Cerebellar cortex (tissue), 1 donor: ENCODE results near the gene PLK3.
"Not testable (repeated sequence)": the region's sequence is repeated elsewhere in the genome, so short reads cannot be mapped to it uniquely, and the experiment has no call there.

Experiments used
- DNase-seq: peaks from one replicate; pipeline ENCODE4 v3.0.0-alpha.2; 2015; ENCODE audit warnings: low spot score

PLK3 gene

GRCh38 chr1:44799770-44800584 is at the start of gene PLK3:
TSS of gene PLK3 (plus strand) at chr1:44800377. CDS start at chr1:44800464, 87 bp downstream.
- DNase-seq = peak; percentile 98

DNA sequence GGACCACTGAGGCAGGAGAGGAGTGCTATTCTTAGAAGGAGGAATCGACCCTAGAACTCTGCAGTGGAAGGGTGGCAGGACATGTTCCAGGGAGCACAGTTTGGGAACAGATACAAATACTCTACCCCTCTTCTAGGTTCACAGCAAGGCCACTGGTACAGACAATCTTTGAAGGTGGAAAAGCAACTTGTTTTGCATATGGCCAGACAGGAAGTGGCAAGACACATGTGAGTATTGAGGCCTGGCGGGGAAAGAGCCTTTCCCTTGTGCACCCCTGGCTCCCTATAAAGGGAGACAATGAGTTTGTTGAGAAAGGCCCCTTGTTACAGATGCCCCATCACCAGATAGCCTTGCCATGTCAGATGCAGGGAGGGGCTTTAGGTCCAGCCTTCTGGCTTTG is 42.8 kb upstream of the PLK3 start:
- no peak for DNase-seq

GRCh38 chr1:44759077-44759476 is 41.1 kb upstream of the PLK3 start:
- DNase-seq = no peak

DNA sequence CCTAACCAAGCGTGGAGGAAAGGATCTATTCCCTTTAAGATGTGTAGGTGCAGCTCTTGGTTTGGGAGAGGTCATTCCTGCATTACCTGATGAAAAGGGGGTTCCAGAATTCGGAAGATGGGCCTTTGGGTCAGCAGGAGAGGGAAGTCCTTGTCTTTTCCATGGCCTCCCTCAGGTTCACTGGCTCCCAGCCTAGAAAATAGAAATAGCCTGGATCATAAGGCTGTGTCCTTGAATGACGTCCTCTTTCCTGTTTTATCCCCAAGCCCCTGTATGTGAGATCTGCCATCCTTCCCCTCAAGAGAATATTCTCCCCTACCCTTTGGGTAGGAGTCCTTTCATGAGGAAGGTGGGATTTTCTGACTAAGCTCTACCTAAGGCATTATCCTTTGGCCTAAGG is 39.3 kb upstream of the PLK3 start:
- no peak for DNase-seq

DNA sequence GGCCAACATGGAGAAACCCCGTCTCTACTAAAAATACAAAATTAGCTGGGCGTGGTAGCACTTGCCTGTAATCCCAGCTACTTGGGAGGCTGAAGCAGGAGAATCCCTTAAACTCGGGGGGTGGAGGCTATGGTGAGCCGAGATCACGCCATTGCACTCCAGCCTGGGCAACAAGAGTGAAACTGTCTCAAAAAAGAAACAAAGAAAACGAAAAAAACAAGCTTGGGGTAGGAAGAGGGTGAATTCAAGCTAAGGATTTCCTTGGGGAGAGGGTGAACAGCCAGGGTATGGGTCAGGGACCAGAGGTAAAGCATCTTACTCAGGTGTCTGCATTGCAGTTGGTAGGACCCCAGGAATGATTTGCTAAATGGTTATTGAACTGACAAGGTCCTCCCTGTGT is 33.8 kb upstream of the PLK3 start:
- not testable (repeated sequence) for DNase-seq

- DNase-seq = peak; percentile 96
Measured at GRCh38 chr1:44775078-44775929, 24.9 kb upstream of the PLK3 start, which contains the start of gene RPS8. TSS of gene RPS8 (plus strand) at chr1:44775540. CDS start at chr1:44775597, 57 bp downstream.

DNA sequence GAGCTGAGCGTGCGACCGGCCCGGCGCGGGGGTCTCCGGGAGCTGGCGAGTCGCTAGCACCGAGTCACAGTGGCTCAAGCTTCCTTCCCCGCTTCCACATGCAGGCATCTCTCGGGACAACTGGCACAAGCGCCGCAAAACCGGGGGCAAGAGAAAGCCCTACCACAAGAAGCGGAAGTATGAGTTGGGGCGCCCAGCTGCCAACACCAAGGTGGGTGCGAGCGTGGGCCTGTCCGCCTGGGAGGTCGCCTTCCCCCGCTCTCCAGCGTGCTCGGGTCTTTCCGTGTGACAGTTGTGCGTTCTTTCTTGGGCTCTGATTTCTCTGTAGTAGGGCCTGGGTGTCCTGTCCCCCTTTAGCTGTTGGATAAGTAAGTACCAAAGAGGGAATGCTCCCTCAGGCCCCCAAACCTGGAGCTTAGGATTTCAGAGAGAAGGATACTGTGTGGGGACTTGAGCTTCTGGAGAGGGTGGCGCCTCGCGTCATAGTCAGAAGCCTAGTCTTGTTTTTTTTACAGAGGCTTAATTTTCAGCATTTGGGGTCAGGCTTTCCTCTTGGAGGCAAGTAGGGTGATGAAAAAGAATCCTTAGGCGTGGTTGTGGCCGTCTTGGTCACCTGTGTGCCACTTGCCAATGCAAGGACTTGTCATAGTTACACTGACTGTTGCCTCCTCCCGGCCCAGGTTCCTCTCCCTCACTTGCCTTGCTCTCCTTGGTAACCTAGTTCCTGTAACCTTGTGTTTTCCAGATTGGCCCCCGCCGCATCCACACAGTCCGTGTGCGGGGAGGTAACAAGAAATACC is 24.0 kb upstream of the PLK3 start:
- no peak for DNase-seq

- DNase-seq = no peak
Measured at GRCh38 chr1:44776730-44777068, 23.5 kb upstream of the PLK3 start.

DNA sequence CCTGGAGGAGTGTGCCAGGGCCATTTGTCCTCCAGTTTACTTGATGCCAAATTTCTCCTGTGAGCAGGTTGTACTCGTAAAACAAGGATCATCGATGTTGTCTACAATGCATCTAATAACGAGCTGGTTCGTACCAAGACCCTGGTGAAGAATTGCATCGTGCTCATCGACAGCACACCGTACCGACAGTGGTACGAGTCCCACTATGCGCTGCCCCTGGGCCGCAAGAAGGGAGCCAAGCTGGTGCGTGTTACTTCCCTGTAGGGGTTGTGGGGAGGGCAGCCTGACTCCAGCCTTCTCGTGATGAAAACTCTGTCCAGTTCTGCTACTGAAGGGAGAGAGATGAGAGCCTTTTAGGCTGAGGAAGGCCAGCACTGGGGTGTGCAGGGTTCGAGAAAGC is 22.6 kb upstream of the PLK3 start:
- DNase-seq = no peak

DNA sequence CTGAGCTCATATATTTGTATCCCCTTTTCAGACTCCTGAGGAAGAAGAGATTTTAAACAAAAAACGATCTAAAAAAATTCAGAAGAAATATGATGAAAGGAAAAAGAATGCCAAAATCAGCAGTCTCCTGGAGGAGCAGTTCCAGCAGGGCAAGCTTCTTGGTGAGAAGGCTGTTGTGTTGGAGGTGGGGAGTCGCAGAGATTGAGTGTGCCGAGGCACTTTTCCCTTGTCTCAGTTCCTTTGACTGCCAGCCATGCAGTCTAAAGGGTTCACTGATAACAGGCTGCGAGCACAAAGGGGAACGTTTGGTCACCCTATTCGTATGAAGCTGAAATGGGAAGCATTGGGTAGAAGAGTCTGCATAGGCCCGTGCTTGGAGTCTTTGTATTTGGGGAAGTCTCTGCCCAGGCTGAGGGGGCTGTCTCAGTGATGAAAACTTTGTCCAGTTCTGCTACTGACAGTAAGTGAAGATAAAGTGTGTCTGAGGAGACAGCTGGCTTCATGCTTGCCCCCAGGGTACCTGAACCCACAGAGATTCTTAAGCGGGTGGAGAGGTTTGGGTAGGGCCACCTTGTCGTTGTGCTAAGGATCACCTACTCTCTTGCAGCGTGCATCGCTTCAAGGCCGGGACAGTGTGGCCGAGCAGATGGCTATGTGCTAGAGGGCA is 22.1 kb upstream of the PLK3 start:
- no peak for DNase-seq

- DNase-seq = no peak
Measured at GRCh38 chr1:44778705-44779576, 21.2 kb upstream of the PLK3 start.

GRCh38 chr1:44780583-44781121 is 19.5 kb upstream of the PLK3 start:
- peak; percentile 67 for DNase-seq

DNA sequence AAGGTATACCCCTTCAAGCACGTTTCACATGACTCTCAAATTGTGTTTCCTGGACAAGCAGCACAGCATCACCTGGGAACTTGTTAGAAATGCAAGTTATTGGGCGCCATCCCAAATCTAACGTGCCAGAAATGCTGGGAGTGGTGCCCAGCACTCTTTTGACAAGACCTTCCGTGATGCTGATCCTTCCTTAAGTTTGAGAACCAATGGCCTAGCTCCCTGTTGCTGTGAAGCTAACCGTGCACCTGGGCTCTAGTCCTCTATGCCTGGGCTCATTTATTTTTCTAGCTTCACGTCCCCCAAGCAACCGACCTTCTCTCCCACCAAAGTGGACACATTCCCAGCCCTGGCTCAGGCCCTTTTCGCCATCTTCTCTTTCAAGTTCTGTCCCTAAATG is 16.5 kb upstream of the PLK3 start:
- peak; percentile 66 for DNase-seq

GRCh38 chr1:44784094-44785028 is 15.8 kb upstream of the PLK3 start:
- DNase-seq = peak; percentile 80

GRCh38 chr1:44785029-44785380 is 15.2 kb upstream of the PLK3 start:
- DNase-seq = no peak

- DNase-seq = no peak
Measured at GRCh38 chr1:44785501-44786137, 14.6 kb upstream of the PLK3 start.

GRCh38 chr1:44786138-44786840 is 13.9 kb upstream of the PLK3 start:
- peak; percentile 62 for DNase-seq

DNA sequence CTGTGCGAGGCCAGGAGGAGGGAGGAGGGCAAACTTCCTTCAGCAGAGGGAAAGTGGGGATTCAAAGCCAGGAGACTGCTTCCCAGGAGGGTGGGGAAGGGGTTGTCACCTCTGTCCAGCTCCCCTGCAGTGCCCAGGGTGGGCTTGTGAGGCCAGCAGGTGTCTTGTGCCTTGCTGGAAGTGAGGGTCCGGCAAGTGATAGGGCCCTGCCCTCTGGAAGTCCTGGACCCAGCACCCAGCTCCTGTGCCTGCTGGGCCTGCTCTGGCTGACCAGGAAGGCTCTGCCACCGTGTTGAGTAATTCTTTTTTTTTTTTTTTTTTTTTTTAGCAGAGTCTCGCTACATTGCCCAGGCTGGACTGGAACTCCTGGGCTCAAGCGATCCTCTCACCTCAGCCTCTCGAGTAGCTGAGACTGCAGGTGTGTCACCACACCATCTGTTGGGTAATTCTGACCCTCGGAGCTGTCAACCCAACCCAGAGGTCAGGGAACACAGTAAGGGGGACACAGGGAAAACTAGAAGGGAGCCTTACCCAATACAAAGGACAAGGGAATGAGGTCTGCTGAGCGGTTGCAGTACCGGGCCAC is 13.2 kb upstream of the PLK3 start:
- no peak for DNase-seq
